Mucosa of descending colon (tissue), 3 donors: ENCODE results near the gene ST3GAL4. TPM values are rescaled to one million over a fixed set of nuclear protein-coding genes. Genes with fewer than 3 reads are reported as not detected.
A peak's percentile ranks its signal among the peaks of the same experiment; 100 is the strongest.

Experiments
- ATAC-seq: fragments of 200-7000 bp; cut with Tn5 transposase; one replicate; pipeline ENCODE4 v1.9.1; 2020; ENCODE audit warnings: mild to moderate bottlenecking, moderate library complexity
- DNase-seq, 3 donors: peaks; one replicate each; pipeline ENCODE4 v3.0.0-alpha.2; 2020
- H3K36me3 ChIP-seq: fragments of 200-600 bp; one replicate; pipeline ENCODE4 v1.8.0; 2021; ENCODE audit warnings: low read depth, mild to moderate bottlenecking
- H3K4me1 ChIP-seq: fragments of 200-600 bp; one replicate; pipeline ENCODE4 v1.8.0; 2021; ENCODE audit warnings: low read depth, mild to moderate bottlenecking
- H3K4me3 ChIP-seq: fragments of 200-600 bp; one replicate; pipeline ENCODE4 v1.8.0; 2021; ENCODE audit warnings: mild to moderate bottlenecking
- H3K9me3 ChIP-seq: fragments of 200-600 bp; one replicate; pipeline ENCODE4 v1.8.0; 2021; ENCODE audit warnings: mild to moderate bottlenecking
- intact Hi-C, 2 donors: fragments of 100-400 bp; cut with DNase I in 1 of 2; cut with micrococcal nuclease in 1 of 2; formaldehyde crosslinking; loops; one replicate each; pipeline versions ENCODE4 v1.11.0 to v1.11.1; 2022; cut with DNase I, micrococcal nuclease
- total RNA-seq, 3 donors: library from RNA; stranded (reverse); fragmentation: NEBNext Ultra II Directional in 2 of 3; extraction: Animal tissue kit (Norgen Biotek cat#: 25700) in 2 of 3; gene quantifications; one replicate each; pipeline versions ENCODE4 v1.2.1 to v1.2.4, GENCODE V29; 2021 to 2023
- TF ChIP-seq, protein P1 (sequence below): fragments of 200-600 bp; IDR thresholded peaks from one replicate; pipeline ENCODE4 v1.8.0; 2022; ENCODE audit warnings: antibody characterized with exemption, mild to moderate bottlenecking
- donor health status: DM: no; HTN: no; CAD: no; lungs with moderate emphysema.
- donor health status: DM: no; HTN: no; CAD: no.
- donor health status: DM: no; HTN: yes; CAD: no.

ST3GAL4 gene
- total RNA-seq, 3 donors from 2014 or later, result 94.7 to 460 (median 217) TPM

DNA sequence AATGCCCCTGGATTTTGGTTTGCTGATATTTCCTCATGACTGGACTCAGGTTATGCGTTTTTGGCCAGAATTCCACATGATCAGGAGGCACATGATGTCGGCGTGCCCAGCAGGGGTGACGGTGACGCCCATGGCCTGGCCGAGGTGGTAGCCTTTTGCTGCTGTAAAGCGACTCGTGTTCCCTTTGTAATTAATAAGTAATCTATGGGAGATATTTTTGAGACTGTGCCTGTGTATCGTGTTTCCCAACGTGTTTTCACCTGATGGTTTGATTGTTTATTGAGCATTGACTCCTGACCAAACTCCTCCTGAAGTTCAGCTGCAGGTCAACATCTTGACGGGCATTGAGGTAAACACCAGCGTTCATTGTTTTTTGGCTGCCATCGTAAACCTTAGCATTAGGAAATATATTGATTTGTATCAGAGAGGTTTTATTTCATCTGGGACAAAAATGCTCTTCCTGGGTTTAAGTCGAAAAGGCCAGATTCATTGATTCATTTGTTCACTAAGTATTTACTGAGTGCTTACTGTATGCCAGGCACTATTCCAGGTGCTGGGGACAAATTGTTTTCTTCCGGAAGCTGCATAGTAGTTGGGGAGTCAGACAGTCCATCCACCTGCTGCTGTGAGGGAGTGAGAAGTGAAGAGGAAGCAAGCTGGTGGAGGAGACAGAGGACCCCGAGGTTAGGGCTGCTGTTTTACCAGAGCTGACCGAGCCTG, 28.0 kb upstream of the ST3GAL4 start:
- H3K9me3 ChIP-seq, result no peaks in the 10 kb centered on the region
- H3K4me1 ChIP-seq, result no peaks in the 10 kb centered on the region
- no peaks in the 10 kb centered on the region for H3K36me3 ChIP-seq
- DNase-seq, result peak in 1 of 3 donors; percentile 22
- ATAC-seq, result no peak
- intact Hi-C loops, result no loop called here
- no peak overlapping the region for H3K4me3 ChIP-seq
- TF ChIP-seq, protein P1, sequence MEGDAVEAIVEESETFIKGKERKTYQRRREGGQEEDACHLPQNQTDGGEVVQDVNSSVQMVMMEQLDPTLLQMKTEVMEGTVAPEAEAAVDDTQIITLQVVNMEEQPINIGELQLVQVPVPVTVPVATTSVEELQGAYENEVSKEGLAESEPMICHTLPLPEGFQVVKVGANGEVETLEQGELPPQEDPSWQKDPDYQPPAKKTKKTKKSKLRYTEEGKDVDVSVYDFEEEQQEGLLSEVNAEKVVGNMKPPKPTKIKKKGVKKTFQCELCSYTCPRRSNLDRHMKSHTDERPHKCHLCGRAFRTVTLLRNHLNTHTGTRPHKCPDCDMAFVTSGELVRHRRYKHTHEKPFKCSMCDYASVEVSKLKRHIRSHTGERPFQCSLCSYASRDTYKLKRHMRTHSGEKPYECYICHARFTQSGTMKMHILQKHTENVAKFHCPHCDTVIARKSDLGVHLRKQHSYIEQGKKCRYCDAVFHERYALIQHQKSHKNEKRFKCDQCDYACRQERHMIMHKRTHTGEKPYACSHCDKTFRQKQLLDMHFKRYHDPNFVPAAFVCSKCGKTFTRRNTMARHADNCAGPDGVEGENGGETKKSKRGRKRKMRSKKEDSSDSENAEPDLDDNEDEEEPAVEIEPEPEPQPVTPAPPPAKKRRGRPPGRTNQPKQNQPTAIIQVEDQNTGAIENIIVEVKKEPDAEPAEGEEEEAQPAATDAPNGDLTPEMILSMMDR, result no peak

DNA sequence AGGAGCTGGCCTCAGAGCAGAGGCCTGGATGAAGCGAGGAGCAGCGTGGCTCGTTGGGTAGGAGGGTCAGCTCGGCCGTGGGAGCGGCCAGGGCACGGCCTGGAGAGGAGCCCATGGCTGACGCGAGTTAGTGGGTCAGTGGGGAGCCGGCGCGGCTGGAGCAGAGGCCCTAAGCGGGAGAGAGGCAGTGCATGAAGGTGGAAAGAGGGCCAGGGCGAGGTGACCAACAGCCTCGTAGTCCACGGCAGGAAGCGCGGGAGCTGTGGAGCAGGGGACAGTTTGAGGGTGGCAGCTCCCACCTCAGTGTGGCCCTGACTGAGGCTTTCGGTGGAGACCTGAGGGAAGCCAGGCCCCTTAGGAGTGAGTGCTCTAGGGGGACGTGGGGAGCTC, 27.5 kb upstream of the ST3GAL4 start:
- no peaks in the 10 kb centered on the region for H3K9me3 ChIP-seq
- H3K4me1 ChIP-seq, result no peaks in the 10 kb centered on the region
- no peak for ATAC-seq
- intact Hi-C loops, result no loop called here
- DNase-seq, result peak in 1 of 3 donors; percentile 43
- TF ChIP-seq, protein P1, result no peak
- no peaks in the 10 kb centered on the region for H3K36me3 ChIP-seq
- no peak overlapping the region for H3K4me3 ChIP-seq

DNA sequence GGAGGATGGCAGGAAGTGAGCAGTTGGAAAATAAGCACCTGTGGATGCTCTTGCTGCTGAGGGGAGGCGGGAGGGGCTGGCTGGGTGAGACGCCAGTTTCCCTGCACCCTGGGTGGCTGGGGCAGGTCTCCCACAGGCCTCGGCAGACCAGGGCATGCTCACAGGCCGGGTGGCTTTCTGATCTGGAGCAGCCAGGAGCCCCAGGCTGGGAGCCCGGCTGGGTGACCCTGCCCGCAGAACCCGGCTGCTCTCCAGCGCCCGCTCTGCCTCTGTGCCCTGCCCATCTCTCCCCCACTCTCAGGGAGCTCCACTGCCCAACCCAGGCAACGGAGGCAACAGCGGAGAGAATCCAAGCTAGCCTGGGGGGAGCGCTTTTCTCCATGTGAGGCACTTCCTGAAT, 27.0 kb upstream of the ST3GAL4 start:
- H3K36me3 ChIP-seq, result no peaks in the 10 kb centered on the region
- no peaks in the 10 kb centered on the region for H3K4me1 ChIP-seq
- TF ChIP-seq, protein P1, result no peak
- intact Hi-C loops, result no loop called here
- ATAC-seq, result no peak
- DNase-seq, result peak in 1 of 3 donors; percentile 38
- H3K4me3 ChIP-seq, result no peak overlapping the region
- no peaks in the 10 kb centered on the region for H3K9me3 ChIP-seq

DNA sequence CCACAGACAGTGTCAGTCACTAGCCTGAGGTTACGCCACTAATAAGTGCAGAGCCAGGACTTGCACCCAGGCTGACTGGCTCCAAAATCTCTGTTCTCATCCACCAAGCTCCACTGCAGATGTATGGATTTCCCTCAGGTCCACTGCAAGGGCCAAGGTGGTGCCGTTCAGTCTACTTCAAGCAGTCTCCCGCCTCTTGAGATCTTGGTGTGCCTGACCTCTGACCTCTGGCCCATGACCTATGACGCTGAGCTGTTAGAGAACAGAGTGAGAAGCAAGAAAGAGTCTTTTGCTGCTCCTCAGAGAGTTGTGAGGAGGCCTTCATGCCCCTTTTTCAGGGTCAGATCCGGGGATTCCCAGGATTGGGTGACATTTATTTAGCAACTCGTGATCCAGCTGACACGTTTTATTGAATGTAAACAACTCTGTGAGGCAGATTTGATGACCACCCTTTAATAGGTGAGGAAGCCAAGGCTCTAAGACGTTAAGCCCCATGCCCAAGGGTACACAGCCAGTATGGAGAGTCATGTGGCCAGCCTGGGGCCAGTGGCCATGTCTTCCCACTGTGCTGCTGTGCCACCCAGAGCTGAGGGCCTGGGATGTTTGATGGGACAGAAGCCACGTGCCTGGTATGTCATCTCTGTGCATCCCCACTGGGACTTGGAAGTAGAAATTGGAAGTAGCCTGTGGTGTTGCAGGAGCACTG, 26.4 kb upstream of the ST3GAL4 start:
- ATAC-seq (no peak), DNase-seq (peak in 1 of 3 donors; percentile 20)
- TF ChIP-seq, protein P1, result no peak
- no peak overlapping the region for H3K4me3 ChIP-seq
- intact Hi-C loops, result no loop called here
- H3K36me3 ChIP-seq, result no peaks in the 10 kb centered on the region
- H3K4me1 ChIP-seq, result no peaks in the 10 kb centered on the region
- H3K9me3 ChIP-seq, result no peaks in the 10 kb centered on the region

DNA sequence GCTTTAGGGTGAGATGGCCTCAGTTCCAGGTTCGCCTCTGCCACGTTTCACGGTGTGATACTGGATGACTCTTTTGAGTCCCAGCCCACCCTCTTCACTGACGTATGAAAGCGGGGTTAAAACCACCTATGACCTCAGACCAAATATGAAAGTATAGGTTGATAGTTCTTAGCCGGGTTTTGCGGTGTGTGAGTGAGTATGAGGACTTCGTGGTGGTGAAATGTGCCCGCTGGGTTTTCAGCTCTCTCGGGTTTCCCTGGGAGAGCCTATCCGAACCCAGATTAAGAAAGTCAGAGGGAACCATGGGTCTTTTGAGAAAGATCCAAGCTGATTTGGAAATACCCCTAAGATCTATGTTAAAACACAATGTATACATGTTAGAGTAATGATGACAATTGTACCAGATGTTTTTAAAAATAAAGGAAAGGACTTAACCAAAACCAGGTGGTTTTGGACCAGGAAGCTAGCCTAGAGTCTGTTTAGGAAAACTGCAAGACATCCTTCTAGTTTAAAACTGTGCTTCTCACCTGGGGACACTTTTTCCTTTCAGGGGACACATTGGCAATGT, 25.8 kb upstream of the ST3GAL4 start:
- DNase-seq (peak in 1 of 3 donors; percentile 1), ATAC-seq (no peak)
- intact Hi-C loops, result no loop called here
- Histone ChIP-seq H3K4me1 (no peaks in the 10 kb centered on the region), H3K36me3 (no peaks in the 10 kb centered on the region), H3K4me3 (no peak overlapping the region), H3K9me3 (no peaks in the 10 kb centered on the region)
- TF ChIP-seq, protein P1, result no peak
